HFFc6 (cell line): ENCODE data around the gene VWA7. TPM values are rescaled to one million over a fixed set of nuclear protein-coding genes. Genes with fewer than 3 reads are reported as not detected.

Experiments used
- DNase-seq: peaks from one replicate; pipeline ENCODE4 v3.0.0-alpha.2; 2018
- H3K27ac Mint-ChIP-seq: 2 replicates; pipeline ENCODE4 v1.8.0; 2020; ENCODE audit warnings: mild to moderate bottlenecking, mixed read lengths
- H3K27me3 Mint-ChIP-seq: 2 replicates; pipeline ENCODE4 v1.8.0; 2021; ENCODE audit warnings: mild to moderate bottlenecking, moderate library complexity, mixed read lengths; ENCODE audit not compliant: insufficient read depth
- H3K36me3 Mint-ChIP-seq: 2 replicates; pipeline ENCODE4 v1.8.0; 2021; ENCODE audit warnings: low read depth, mixed read lengths
- H3K4me1 Mint-ChIP-seq: 2 replicates; pipeline ENCODE4 v1.8.0; 2020; ENCODE audit warnings: low read depth, mixed read lengths
- H3K4me3 Mint-ChIP-seq: 2 replicates; pipeline ENCODE4 v1.8.0; 2020; ENCODE audit warnings: mild to moderate bottlenecking, moderate library complexity, mixed read lengths
- H3K9me3 Mint-ChIP-seq: 2 replicates; pipeline ENCODE4 v1.8.0; 2020; ENCODE audit warnings: mild to moderate bottlenecking, mixed read lengths
- total RNA-seq, 6 experiments: library from RNA; stranded (reverse); fragmentation: NEBNext Ultra II Directional; extraction: Animal tissue kit (Norgen Biotek cat#: 25700); gene quantifications; 2 replicates in 1 of 6; 3 replicates in 5 of 6; pipeline ENCODE4 v1.2.3, GENCODE V29; 2021
- TF ChIP-seq, protein P1 (sequence below): fragments of 200-600 bp; sonication (generic); IDR thresholded peaks from 2 replicates; pipeline ENCODE4 v1.5.0; 2021; ENCODE audit warnings: antibody characterized with exemption, mild to moderate bottlenecking

The VWA7 gene
- total RNA-seq, 6 experiments from 2014 or later: 0.24 to 0.83 (median 0.64) TPM

DNA sequence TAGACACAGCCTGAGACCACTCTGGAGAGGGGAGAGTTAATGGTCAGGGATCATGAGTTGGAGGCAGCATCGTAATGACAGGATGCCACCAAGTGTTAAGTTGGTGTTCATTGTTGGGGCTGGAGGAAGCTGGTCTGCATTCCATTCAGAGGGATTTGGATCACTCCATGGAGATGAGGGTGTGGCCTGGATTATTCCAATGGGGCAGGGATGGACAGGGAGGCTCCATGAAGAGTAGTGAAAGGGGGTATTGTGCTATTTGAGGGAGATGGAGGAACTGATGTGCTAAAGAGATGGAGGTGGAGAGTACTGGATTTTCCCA lies 13.5 kb downstream of the VWA7 start:
- Mint-ChIP-seq H3K27me3 (no peaks in the 10 kb centered on the region; the same call in 1 of the 2 replicates), H3K36me3 (peaks cover 7% of the 10 kb centered on the region; the same call in 1 of the 2 replicates), H3K4me1 (peaks cover 29% of the 10 kb centered on the region), H3K27ac (peak overlapping the region; percentile 58), H3K4me3 (peak overlapping the region; percentile 0; the same call in 1 of the 2 replicates), H3K9me3 (no peaks in the 10 kb centered on the region)
- TF ChIP-seq, protein P1, sequence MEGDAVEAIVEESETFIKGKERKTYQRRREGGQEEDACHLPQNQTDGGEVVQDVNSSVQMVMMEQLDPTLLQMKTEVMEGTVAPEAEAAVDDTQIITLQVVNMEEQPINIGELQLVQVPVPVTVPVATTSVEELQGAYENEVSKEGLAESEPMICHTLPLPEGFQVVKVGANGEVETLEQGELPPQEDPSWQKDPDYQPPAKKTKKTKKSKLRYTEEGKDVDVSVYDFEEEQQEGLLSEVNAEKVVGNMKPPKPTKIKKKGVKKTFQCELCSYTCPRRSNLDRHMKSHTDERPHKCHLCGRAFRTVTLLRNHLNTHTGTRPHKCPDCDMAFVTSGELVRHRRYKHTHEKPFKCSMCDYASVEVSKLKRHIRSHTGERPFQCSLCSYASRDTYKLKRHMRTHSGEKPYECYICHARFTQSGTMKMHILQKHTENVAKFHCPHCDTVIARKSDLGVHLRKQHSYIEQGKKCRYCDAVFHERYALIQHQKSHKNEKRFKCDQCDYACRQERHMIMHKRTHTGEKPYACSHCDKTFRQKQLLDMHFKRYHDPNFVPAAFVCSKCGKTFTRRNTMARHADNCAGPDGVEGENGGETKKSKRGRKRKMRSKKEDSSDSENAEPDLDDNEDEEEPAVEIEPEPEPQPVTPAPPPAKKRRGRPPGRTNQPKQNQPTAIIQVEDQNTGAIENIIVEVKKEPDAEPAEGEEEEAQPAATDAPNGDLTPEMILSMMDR: no peak
- peak; percentile 73 for DNase-seq

DNA sequence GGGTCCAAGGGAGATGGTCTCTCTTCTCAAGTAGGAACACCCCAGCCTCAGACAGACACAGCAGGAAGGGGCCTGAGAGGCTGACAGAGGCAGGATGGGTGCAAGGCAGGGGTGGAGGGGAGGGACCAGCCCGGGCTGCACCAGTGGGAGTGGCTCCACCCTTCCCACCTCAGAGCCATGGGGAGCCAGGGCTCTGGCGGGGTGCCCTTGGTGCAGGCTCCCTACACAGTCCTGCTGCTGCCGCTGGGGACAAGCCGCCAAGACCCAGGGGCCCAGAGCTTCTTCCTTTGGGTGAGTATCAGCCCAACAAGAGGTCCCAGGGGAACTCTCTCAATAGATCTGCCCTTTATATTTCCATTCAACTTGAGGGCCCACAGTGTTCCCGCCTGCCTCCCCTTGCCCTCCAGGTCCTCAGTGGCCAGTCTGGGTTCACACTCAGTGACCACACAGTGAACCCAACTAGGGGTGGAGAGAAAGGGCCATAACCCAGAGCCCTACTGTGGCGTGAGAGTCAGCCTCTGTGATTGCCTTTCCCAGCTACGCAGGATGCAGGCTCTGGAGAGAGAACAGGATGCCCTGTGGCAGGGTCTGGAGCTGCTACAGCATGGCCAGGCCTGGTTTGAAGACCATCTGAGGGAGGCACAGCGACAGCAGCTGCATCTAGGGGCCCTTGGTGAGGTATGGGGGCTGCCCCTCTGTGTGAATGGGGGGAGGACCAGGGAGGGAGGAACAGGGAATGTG lies 14.1 kb downstream of the VWA7 start:
- Mint-ChIP-seq H3K27me3 (no peaks in the 10 kb centered on the region; the same call in 1 of the 2 replicates), H3K4me3 (peak overlapping the region; percentile 0; the same call in 1 of the 2 replicates), H3K36me3 (peaks cover 7% of the 10 kb centered on the region; the same call in 1 of the 2 replicates), H3K4me1 (peaks cover 29% of the 10 kb centered on the region), H3K27ac (peak overlapping the region; percentile 58), H3K9me3 (no peaks in the 10 kb centered on the region)
- DNase-seq: no peak
- TF ChIP-seq, protein P1: no peak

DNA sequence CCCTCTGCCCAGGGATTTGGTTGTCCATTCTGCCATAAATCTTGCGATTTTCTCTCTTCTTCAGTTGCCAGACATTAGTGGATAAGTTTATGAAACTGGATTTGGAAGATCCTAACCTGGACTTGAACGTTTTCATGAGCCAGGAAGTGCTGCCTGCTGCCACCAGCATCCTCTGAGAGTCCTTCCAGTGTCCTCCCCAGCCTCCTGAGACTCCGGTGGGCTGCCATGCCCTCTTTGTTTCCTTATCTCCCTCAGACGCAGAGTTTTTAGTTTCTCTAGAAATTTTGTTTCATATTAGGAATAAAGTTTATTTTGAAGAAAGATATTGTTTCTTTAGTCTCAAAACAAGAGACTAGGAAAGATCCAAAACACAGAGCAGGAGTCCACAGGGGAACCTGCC lies 14.8 kb downstream of the VWA7 start, which contains the start of gene SAPCD1:
TSS of gene SAPCD1 (plus strand) at position 301 of the 400 bp plus-strand sequence. CDS start 399 bp downstream, outside the sequence.
- DNase-seq: no peak
- Mint-ChIP-seq H3K4me3 (peak within 1 kb of the TSS; percentile 0; the same call in 1 of the 2 replicates), H3K4me1 (peaks cover 29% of the 10 kb centered on the region), H3K27ac (peak within 1 kb of the TSS; percentile 58), H3K27me3 (no peaks in the 10 kb centered on the region; the same call in 1 of the 2 replicates), H3K9me3 (no peaks in the 10 kb centered on the region), H3K36me3 (peaks cover 7% of the 10 kb centered on the region; the same call in 1 of the 2 replicates)
- TF ChIP-seq, protein P1: no peak

DNA sequence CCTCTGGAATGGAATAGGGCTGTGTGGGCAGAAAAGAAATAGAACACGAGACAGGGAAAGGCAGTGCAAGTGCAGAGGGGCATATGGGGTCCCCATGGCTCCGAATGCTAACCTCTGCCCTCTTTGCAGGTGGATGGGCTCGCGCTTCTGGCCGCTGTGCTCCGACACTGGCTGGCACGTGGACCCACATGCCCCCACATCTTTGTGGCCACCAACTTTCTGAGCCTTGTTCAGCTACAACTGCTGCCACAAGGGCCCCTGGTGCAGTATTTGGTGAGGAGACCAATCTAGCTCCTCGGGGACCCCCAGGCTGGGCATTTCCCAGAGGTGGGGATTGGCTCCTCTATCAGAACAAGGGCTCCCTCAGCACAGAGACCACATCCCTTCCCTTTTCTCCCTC lies 15.8 kb downstream of the VWA7 start:
- no peaks in the 10 kb centered on the region for H3K27me3 Mint-ChIP-seq
- H3K4me1 Mint-ChIP-seq: peaks cover 25% of the 10 kb centered on the region
- no peaks in the 10 kb centered on the region for H3K9me3 Mint-ChIP-seq
- DNase-seq: no peak
- peaks cover 7% of the 10 kb centered on the region; the same call in 1 of the 2 replicates for H3K36me3 Mint-ChIP-seq
- no peak overlapping the region for H3K27ac Mint-ChIP-seq
- TF ChIP-seq, protein P1: no peak
- no peak overlapping the region for H3K4me3 Mint-ChIP-seq

DNA sequence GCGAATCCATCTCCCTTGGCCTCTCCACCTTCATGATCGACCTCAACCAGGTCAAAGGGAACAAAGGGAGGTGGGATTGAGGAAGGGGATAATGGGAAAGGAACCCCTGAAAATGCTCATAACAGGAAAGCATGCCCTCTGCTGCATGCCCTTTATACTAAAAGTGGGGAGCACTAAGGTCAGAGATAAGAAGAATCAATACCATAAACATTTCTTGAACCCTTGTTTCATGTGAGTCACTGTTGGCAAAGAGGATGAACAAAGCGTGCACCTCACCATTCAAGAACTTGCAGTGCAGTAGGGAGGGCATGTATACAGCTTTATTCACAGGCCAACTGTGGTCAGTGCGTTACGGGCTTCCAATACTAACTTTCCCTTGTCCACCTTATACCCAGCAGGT lies 16.3 kb downstream of the VWA7 start:
- H3K9me3 Mint-ChIP-seq: no peaks in the 10 kb centered on the region
- no peak overlapping the region for H3K4me3 Mint-ChIP-seq
- peaks cover 19% of the 10 kb centered on the region for H3K4me1 Mint-ChIP-seq
- H3K27ac Mint-ChIP-seq: no peak overlapping the region
- TF ChIP-seq, protein P1: no peak
- DNase-seq: no peak
- no peaks in the 10 kb centered on the region for H3K27me3 Mint-ChIP-seq
- peaks cover 7% of the 10 kb centered on the region; the same call in 1 of the 2 replicates for H3K36me3 Mint-ChIP-seq
